LoVo (cell line): ENCODE measurements around the gene CBX2.
A peak's percentile ranks its signal among the peaks of the same experiment; 100 is the strongest.
"Not testable (repeated sequence)": the region's sequence is repeated elsewhere in the genome, so short reads cannot be mapped to it uniquely, and the experiment has no call there.

Source experiments
- DNase-seq: peaks from one replicate; pipeline ENCODE4 v3.0.0-alpha.2; 2016; ENCODE audit warnings: low spot score

Gene CBX2

DNA sequence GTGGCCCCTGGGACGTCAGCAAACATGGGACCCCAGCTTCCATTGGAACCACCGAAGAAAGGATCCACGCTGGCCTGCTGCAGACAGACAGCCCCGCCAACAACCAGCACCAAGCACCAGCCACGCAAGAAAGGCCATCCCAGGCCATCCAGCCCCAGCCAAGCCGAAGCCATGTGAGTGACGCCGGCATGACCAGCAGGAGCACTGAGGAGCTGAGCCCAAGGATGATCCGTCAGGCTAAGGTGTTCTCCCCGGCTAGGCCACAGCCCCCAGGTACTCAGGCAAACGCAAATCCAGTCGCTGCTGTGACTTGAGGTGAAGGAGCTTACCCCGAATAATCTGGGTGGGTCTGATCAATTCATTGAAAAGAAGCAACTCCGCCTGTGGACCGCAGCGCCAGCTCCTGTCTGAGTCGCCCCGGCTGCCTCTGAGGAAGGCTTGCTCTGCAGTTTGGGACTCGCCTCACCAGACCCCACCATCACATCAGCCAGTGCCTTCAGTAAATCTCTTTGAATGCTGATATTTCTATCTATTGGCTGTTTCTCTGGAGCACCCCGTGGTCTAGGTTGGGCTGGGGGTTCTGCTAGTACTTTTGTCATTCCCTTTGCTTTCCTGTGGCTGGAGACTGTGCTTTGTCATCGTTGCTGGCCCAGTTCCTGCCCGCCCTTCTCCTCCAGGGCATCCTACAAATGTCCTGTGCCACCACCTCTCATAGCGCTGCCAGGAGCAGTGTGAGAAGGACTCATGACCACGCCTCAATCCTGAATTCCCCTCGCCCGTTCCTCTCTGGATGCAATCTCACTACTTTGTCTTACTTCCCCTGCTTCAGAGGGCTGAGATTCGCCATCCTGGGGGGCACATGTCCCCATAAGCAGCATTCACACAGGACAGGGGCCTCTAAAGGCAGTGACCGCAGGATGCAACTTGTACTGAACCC is 8.1 kb upstream of the CBX2 start:
- DNase-seq, result no peak

DNA sequence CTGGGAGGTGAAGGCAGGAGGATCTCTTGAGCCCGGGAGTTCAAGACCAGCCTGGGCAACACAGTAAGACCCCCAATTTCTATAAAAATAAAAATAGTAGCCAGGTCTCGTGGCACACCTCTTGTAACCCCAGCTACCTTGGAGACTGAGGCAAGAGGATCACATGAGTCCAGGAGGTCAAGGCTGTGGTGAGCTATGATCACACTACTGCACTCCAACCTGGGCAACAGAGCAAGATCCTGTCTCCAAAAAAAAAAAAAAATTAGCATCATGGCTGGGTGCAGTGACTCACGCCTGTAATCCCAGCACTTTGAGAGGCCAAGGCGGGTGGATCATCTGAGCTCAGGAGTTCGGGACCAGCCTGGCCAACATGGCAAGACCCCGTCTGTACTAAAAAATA is 6.7 kb upstream of the CBX2 start:
- DNase-seq, result no peak

DNA sequence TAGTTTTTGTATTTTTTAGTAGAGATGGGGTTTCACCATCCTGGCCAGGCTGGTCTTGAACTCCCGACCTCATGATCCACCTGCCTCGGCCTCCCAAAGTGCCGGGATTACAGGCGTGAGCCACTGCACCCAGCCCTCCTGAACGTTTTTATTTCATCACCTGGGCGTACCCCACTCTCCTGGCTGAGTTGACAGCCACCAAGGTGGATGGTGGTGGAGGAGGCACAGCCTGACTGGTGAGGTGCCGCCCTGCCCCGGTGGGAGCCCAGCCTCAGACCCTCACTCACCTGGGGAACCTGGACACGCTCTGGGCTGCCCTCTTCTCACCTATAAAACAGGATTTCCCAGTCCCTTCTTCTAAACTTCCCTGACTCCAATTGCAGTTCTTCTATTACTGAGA is 5.2 kb upstream of the CBX2 start:
- not testable (repeated sequence) for DNase-seq

DNA sequence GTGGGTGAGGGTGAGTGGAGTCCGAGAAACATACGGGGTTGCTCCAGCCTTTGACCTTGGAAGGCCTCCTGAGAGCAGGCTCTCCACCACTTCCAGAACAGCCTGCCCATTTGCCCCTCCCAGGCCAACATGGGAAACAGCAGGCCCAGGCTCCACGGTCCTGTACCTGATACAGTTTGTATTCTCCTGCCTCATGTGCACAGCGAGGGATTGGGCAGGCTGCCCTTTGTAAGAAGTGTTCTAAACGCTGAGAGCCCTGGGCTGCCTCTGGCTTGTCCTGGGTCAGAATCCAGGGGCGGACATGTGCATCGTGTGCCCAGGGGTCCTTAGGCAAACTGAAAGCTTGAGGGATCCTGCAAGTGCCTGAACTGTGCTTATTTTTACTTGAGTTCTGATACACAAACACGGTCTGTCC is 3.4 kb upstream of the CBX2 start:
- DNase-seq, result no peak

DNA sequence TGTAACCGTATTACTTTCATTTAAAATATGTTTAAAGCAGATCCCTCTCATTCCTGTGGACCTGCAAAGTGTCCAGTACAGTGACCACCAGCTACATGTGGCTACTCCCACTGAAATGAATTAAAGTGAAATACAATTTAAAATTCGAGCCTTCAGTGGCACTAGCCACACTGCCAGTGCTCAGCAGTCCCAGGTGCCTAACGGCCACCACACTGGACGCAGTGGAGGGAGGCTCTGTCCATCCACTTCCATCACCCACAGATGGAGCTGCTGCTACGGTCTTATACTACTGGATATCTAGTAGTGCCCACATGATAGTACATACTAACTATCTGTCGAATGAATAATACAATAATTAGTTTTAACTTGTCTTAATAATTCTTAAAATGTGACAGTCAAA is 2.3 kb upstream of the CBX2 start:
- DNase-seq, result no peak

DNA sequence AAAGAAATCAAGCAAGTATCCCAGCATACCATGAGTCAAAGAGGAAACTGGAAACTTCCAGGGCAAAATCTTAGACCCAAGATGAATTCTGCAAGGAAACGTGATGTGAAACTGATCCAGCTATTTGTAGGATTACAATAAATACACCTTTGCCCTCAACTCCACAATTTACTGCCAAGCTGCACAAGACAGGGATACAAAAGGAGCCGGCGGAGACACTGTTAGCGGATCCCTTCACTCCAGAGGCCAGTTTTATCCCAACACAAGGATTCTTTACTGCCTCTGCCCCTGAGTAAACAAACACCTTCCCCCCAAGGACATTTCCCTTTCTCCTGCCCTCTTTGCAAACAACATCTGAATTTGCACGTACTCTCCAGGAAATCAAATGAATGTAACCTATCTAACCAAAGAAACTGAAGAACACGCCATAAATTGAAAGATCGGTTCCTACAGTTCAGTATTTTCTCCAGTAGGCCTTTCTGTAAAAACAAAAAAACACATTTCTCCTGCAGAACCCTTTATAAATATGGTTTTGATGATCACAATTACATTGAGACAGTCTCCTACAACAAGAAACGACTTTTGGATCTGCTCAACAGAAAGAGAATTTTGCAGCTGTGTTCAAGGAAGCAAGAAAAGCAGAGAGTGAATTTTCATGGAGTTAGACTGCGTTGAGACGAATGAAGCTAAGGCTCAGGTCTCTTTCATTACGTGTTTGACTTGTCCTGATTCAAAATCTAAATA is 1.4 kb upstream of the CBX2 start:
- DNase-seq, result no peak

DNA sequence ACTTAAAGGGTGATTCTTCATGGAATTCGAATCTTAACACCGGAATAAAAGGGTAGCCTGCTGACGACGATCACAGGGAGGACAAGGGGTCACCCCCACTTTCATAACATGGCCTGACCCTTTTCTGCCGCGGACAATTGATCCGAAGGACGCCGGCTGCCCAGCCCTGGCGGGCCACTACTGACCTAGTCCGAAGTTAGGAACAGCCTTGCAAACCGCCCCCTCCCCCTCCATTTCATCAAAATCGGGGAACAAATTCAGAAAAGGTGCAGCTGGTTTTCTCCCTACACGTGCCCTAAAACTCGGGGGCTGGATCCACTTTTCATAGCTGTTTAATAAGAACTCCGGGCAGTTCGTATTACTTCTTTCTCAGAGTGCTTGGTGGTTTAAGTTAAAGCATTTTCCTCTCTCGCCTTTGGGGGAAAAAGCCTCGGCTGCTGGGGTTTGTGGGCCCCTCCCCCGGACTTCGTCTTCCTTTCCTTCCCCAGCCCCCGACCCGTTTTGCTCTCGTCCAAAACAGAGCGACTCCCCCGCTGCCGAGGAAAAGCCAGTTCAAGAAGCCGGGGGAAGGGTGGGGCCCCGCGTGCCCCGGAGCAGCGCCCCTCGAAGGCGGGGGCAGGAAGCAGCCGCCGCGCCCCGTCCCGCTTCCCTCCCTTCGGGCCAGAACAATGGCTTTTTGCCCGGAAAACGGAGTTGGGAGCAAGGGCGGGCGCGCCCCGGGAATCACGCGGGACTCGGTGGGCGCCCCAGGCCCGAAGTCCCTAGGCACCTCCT is 641 bp upstream of the CBX2 start:
- peak; percentile 45 for DNase-seq

DNA sequence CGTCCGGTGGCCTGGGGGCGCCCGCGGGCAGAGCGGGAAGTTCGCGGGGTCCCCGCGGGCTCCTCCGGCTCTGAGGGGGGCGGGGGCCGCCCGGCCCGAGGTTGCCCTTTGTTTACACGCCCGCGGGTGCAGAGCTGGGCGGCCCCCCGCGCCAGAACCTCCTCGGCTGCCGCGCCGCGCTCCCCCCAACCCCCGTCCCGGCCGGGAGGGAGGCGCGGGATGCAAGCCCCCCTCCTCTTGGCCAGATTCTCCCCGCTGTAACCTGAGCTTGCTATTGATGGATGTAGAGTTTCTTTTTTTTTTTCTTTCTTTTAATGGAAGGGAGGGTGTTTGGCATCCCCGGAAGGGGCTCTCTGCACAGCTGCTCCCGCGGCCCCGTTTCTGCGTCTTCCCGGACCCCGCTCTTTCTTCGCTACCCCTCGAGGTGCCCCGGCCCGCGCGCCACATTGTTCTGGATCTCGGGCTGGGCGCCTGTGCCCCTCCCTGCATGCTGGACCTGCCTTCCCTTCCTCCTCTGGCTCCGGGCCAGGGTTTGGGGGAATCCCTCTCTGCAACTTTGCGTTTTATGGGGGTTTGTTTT is 646 bp downstream of the CBX2 start:
- no peak for DNase-seq

DNA sequence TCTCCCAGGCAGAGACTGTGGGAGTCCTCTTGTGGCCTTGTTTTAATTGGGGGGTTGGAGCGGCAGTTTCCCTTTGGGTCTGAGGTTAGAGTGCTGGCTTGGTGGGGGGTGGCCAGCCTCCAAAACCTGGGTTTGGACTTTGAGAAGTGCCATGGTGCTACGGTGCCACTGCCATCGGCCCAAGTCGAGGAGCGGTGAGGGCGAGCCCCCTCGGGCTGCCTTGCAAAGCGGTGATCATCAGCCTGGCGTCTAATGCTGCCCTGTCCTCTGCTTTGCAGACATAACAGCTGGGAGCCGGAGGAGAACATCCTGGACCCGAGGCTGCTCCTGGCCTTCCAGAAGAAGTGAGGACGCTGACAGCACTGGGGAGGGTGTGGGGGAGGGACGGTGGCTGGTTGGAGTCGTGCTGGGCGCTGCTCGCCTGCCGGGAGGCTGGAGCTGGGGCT is 1.2 kb downstream of the CBX2 start:
- no peak for DNase-seq

DNA sequence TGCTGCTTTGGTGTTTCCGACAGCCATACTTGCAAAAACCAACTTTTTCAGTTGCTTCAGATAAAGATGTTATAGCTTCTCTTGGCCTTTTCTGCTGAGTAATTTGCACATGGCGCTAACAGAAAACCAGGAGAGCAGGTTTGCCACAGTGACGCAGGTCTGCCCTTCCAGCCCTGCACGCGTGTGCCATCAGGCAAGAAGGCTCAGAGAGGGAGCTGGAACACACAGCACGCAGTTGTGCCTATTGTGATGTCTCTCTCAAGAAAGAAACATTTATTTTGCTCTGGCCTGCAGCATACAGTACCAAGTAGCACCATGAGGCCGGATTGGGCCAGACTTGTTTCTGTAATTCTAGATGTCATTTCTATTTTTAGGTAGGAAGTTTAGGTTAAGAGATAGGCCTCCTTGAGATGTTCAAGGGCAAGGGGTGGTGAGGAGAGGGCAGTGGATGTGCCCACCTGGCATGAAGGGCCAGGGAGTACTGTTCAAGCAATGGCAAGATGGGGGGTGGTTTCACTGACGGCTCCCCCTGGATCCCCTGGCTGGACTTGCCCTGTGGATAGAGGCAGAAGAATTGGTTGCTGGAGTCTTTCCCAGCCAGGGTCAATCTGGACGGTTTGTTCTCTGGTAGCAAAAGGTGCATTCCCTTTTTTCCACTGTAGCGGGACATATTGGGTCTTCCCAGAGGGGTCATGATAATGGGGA is 1.9 kb downstream of the CBX2 start:
- DNase-seq, result no peak

DNA sequence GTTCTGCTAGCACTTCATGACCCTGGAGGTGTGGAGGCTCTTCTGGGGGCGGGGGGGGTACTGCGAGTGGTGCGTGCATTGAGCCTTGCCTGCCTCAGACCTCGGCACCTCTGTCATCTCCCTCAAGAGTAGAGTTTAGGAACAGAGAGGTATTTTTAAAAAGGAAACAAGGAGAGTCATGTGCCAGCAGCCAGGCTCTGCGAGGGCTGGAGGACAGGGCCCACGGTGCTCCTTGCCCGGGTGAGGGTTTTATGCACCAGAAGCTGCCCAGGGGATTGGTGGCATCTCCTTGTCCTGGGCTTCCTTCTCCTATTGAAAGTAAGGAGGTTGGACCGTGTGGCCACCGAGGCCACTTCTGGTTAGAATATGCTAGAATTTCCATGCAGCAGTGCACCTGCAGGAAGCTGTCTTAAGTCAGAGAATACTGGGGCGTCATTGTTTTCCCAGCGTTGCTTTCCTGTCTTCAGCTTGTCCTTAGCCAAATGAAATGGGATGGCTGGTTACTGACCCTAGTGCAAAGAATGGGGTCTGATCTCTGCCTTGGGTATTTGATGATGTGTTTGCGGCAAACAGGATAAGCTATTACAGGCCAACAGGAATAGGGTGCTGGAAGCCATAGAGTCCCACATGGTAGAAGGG is 3.2 kb downstream of the CBX2 start:
- no peak for DNase-seq

DNA sequence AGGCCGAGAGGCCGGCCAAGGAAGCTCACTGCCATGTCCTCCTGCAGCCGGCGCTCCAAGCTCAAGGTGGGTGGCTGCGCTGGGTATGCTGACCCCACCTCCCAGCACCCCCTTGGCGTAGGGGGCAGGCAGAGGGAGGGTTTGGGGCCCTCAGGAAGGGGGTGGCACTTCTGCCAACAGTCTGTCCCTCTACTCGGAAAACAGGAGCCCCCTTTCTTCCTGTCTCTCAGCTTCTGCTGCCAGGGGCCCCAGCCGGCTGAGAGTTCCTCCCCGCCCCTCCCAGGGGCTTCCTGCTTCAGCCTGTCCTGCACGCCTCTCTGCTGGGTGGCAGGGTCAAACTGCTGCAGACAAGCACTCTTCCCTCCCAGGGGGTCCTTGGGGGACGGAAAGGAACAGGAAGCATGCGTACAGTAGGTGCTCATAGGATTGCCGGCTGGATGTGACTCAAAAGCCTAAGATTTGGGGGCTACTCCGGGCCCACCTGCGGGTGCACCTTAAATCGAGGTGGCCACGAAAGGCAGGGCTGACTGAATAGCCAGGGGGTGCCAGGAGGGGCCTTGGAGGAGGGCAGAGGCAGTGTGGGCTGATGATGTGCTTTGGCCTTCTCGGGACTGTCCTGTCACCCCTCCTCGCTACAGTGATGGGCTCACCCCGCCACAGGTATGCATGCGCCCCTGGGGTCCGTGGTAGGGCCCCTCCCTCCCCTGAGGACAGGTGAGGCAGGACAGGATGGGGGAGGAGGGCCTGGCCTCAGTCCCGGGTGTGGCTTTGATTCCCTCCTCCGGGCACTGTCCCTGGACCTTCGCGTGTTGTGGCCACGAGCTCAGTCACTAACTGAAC is 4.0 kb downstream of the CBX2 start:
- no peak for DNase-seq

DNA sequence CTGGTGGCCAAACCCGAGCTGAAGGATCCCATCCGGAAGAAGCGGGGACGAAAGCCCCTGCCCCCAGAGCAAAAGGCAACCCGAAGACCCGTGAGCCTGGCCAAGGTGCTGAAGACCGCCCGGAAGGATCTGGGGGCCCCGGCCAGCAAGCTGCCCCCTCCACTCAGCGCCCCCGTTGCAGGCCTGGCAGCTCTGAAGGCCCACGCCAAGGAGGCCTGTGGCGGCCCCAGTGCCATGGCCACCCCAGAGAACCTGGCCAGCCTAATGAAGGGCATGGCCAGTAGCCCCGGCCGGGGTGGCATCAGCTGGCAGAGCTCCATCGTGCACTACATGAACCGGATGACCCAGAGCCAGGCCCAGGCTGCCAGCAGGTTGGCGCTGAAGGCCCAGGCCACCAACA is 5.9 kb downstream of the CBX2 start:
- DNase-seq, result no peak

DNA sequence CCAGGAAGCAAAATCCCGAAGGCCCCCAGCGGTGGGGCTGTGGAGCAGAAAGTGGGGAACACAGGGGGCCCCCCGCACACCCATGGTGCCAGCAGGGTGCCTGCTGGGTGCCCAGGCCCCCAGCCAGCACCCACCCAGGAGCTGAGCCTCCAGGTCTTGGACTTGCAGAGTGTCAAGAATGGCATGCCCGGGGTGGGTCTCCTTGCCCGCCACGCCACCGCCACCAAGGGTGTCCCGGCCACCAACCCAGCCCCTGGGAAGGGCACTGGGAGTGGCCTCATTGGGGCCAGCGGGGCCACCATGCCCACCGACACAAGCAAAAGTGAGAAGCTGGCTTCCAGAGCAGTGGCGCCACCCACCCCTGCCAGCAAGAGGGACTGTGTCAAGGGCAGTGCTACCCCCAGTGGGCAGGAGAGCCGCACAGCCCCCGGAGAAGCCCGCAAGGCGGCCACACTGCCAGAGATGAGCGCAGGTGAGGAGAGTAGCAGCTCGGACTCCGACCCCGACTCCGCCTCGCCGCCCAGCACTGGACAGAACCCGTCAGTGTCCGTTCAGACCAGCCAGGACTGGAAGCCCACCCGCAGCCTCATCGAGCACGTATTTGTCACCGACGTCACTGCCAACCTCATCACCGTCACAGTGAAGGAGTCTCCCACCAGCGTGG is 6.5 kb downstream of the CBX2 start:
- no peak for DNase-seq

DNA sequence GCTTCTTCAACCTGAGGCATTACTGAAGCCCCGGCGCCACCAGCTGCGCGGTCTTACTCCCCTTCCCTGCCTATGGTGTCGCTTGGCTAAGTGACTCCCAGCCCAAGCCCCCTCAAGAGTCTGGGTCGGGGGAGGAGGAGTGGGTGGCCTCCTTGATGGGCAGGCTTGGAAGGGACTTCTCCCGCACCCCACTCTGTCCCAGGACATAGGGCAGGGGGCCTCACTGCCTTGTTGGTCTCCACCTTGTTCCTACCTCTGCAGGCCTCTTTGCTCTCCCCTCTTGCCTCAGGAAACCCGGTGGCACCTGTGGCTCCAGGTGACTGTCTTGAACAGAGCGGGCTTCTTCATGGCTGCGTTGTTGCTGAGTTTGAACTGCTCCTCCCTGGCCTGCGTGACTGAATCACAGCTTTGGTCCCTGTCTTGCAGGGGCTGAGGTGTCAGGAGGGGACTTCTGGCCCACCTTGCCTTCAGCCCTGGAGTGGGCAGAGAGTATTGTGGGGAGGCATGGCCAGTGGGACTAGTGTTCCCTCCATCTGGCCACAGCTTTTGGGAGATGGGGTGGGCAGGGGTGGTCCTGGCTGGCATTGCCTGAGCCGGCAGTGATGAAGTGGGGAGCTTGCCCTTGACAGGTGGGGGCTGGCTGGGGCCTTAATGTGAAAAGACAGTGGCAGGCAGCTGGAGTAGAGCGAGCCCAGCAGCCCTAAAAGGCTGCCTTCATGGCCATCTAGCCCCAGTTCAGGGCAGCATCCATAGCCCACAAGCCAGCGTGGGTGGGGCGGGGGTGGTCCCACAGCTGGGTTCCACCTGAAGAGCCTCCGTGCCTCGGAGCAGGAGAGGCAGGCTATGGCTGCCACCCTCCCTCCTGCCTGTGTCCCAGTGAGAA is 7.3 kb downstream of the CBX2 start:
- DNase-seq, result no peak

DNA sequence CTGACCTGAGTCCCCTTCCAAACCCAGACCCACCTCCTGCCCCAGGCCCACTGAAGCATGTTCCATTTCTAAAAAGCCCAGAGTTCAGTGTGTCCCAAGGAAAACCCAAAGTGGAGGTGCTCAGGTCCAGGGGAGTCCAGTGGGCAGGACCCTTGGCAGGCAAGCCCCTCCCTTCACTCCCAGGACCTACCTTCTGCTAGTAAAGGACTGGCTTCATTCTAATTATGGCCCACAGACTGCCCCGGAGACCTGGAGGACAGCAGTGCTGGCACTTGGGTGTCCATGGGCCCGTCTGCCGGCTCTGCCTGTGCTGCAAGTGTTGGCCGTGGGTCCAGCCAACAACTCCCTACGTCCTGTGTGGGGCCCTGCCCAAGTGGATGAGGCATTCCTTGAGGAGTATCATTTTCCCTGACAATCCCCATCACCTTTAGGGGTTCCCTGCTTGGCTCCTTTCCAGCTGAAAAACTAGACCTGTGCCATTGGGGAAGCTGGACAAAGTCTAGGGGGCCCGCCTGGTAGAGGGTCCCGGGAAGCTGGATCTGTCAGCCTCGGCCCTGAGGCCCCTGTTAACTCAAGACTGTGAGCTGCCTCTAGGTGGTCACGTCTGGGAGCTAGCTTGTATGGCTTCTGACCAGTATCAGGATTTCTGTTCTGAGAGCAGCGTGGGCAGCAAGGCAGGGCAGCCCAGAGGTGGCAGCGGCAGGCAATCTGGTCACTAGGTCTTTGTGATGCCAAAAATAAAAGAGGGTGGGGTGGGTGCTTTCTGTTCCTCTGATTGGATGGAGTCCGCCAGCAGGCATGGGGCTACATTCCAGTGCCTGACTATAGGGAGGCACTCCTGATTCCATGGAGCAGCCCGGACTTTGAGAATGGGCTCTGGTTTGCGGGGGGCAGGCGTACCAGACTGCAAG is 8.2 kb downstream of the CBX2 start:
- DNase-seq, result no peak

DNA sequence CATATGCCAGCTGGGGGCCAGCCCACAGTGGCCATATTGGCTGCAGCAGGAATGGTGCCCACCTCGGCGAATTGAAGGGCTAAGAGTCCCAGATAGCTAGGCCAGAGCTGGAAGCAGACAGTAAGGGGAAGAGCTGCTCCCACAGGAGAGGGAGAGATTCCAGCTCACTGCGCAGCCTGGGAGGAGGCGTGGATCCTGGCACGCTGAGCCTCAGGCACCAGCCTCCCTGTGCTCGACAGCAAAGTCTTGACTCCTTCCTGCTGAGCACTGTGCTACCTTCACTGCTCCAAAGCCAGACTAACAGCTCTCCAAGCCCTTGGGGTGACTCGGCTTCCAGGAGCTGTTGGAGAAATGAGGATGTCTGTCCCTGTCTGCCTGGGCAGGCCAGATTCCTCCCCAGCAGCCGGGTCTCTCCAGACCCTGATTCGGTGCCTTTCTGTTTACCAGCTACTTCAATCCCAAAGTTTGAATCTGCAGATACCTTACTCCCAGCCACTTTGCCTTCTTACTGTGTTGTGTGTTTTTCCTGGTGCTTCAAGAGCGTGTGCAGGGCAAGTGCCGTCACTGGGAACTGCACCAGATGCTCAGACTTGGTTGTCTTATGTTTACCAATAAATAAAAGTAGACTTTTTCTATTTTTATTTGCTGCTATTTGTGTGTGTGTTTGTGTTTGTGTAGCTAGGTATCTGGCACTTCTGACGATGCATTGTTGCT is 9.1 kb downstream of the CBX2 start:
- no peak for DNase-seq
